GM10266 (cell line): ENCODE measurements around the gene BTBD9.

Experiments used
- DNase-seq: peaks from one replicate; pipeline ENCODE4 v3.0.0; 2012; ENCODE audit errors: extremely low spot score
- TF ChIP-seq, protein P1 (sequence below): IDR thresholded peaks from 2 replicates; pipeline ENCODE4 v1.5.1; 2012; ENCODE audit warnings: mild to moderate bottlenecking, low read depth; ENCODE audit not compliant: control insufficient read depth, insufficient read depth; ENCODE audit errors: missing control alignments

BTBD9 gene

GRCh38 chr6:38150021-38150420 lies 489.7 kb downstream of the BTBD9 start:
- DNase-seq, result no peak

DNA sequence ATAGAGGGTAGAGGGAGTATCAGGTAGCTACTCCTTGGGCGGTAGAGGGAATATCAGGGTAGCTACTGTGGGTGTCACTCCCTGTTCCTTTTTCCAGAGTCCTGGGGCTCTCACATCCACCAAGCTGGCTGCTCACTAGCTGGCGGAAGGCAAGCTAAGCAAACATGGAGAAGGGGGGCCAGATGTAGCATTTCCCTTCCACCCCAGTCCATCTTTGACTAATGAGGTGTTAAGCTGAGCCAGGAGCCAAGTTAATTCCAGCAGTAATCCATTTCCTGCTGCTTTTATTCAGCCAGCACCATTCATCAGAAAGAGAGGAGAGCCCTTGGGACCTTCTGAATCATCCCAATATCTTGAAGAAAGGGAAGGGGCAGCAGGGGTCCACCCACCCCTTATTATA lies 490.2 kb downstream of the BTBD9 start:
- TF ChIP-seq, protein P1, sequence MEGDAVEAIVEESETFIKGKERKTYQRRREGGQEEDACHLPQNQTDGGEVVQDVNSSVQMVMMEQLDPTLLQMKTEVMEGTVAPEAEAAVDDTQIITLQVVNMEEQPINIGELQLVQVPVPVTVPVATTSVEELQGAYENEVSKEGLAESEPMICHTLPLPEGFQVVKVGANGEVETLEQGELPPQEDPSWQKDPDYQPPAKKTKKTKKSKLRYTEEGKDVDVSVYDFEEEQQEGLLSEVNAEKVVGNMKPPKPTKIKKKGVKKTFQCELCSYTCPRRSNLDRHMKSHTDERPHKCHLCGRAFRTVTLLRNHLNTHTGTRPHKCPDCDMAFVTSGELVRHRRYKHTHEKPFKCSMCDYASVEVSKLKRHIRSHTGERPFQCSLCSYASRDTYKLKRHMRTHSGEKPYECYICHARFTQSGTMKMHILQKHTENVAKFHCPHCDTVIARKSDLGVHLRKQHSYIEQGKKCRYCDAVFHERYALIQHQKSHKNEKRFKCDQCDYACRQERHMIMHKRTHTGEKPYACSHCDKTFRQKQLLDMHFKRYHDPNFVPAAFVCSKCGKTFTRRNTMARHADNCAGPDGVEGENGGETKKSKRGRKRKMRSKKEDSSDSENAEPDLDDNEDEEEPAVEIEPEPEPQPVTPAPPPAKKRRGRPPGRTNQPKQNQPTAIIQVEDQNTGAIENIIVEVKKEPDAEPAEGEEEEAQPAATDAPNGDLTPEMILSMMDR, result no peak
- DNase-seq, result no peak

More at GRCh38 chr6:38150021-38150420, 489.7 kb downstream of the BTBD9 start:
- TF ChIP-seq, protein P1, result no peak

DNA sequence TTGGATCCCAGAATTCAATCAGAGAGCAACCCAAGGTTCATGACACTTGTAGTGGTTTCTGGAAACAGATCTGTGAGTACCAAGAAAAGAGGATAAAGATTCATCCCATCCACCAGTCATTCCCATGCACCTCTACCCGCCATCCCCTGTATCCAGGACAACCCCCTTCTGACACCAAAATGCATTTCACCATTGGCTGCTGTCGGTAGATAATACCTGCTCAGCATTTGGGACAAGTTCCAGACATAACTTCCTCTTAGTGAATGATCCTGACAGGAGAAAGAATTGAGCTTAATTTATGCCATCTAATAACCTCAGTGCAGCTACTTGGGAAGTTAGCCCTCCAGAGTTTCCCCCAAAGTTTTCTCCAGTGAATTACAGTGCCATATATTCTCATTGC lies 491.1 kb downstream of the BTBD9 start:
- no peak for DNase-seq
- TF ChIP-seq, protein P1, result no peak

DNA sequence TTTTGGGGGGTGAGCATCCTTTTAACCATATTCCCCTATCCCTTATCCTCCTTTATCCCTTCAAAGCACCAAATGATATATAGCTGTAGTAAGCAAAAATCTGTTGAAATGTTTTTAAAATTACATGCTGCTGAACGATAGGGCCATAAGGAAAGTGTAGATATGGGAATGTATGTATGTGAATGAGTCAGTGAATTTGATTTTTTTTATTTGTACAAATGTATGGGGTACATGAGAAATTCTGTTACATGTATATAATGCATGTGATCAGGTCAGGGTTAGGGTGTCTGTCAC lies 493.0 kb downstream of the BTBD9 start:
- DNase-seq, result no peak

DNA sequence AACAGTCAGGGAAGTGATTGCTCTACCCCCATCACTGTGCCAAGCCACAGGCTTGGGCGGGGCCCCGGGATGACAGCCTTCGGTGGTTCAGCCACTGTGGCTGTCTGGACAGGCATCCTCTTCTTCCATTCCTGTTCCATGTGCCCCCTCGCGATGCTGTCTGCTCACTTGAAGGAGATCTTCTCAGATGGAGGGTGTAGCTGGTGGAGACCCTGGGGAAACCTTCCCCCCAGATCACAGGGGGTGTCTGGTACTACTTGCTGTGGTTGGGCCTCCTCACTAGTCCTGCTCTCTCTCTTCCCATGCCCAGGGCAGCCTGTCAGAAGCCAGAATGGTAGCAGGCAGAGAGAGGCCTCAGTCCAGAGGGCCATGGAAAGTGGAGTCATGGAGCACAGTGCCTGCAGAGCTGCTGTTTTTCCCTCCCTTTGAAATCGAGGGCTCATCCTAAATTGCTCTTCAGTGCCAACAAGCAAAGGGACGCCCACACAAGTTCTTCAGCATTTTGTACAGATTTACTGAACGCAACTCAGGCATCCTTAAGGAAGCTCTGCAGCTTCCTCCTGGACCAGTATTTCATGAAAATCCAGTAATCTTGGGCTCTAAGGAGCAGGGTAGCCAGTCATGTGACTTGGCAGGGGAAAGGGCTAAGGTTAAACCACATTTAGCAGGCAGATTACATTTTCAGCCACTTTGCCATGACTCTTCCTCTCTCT lies 493.6 kb downstream of the BTBD9 start:
- TF ChIP-seq, protein P1, result no peak
- DNase-seq, result no peak

More for the DNA sequence above, 493.0 kb downstream of the BTBD9 start:
- TF ChIP-seq, protein P1, result no peak

- TF ChIP-seq, protein P1, result no peak
- DNase-seq, result no peak
These were observed 495.3 kb downstream of the BTBD9 start for GRCh38 chr6:38144365-38144945.
